Activated CD4-positive, alpha-beta T cell treated with anti-CD3 and anti-CD28 coated beads, Interleukin-2, amount 50 U/mL, for 24 hours (primary cell): ENCODE measurements around the gene ZRANB1.
"Not testable (repeated sequence)": the region's sequence is repeated elsewhere in the genome, so short reads cannot be mapped to it uniquely, and the experiment has no call there.

Experiments used
- DNase-seq, 2 donors: peaks; one replicate each; pipeline ENCODE4 v3.0.0-alpha.2; 2020; ENCODE audit warnings: low read depth in 1 of 2, low spot score in 1 of 2

The ZRANB1 gene

DNA sequence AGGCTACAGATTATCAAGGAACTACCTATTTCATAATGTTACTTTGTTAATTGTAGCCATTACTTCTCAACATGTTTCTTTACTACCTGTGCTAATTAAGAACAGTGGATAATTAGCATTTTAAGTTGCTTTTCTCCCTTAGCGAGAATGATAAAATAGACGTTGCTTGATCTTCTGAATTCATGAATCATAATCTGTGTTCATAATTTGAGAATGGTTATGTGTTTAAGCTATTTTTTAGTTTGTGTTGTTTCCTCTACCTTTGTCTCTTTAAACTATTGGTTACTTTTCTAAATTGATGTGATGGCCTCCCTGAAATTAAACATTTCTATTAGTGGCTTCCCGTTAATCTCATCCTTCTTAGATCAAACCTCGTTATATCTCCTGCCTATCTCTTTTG is at the start of gene ZRANB1:
Gene ZRANB1 (plus strand): TSS at position 301 of the 400 bp plus-strand sequence. CDS start 371 bp downstream, outside the sequence.
- DNase-seq: no peak

DNA sequence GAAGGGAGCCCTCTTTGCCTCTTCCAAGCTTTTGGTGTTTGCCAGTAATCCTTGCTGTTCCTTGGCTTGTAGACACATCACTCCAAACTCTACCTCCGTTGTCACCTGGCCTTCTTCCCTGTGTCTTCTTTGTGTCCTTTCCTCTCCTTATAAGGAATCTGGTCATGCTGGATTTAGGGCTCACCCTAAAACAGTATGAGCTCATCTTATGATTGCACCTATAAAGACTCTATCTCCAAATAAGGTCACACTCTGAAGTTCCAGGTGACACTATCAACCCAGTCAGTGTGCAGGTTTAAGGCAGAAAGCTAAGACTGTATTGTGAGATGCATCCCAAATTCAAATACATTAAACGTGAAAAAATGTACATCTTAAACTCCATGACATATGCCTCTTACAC is 49.0 kb upstream of the ZRANB1 start:
- no peak for DNase-seq

DNA sequence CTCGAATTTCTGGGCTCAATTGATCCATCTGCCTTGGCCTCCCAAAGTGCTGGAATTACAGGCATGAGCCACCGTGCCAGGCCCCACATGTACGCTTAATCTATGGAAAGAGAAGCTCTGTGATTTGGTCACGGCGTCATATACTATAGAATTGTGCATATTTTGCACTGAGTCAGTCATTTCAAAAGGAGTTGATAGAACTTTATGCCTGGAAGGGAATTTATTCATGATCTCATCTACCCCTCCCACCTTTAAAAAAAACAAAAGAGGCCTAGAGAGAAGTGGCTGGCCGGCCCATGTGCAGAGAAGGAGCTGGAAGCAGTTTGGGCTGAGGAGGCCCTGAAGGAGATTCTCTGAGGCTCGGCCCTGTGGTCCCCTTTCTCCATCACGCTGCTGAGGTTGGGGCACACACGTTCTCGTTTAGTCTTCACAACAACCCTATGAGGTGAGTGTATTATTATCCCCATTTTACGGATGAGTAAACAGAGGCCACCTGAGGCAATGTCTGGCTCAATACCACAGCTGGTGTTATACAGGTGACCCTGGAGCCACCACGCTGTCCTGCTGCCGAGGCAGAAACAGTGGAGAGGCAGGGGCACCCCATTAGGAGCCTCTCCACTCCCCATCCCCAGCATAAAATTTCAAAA is 47.2 kb upstream of the ZRANB1 start:
- no peak for DNase-seq

DNA sequence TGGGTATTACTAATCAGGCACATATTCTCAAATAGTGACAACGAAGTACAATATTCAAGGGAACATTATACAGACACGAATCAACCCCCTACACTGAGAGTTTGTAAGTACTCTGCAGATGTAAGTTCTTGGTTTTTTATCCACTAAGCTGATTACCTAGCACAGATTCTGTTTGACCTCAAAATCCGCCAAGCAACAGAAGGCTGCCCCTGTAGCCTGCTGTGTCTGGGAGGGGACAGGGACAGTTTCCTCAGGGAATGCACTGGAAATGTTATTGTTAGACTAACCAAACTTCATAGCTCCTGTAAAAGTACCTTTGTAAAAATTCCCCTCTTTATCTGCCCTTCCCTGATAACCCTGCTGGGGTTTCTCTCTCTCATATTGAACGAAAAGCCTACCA is 45.2 kb upstream of the ZRANB1 start:
- no peak for DNase-seq

DNA sequence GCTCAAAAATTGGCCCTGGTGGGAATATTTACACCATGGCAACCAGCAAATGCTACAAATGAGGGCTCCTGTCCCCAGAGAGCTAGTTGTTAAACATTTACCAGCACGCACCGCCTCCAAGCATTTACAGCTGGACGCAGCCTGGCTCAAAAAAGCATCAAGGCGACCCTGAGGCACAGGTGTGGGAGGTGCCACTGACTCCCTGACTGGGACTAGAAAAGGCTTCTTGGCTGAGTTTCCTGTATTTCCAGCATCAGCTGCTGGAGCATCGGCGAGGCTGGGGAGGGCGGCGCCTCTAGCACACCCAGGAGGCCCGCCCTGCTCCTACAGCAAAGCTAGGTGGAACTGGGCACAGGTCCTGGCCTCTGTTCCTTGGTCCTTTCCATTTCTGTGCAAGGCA is 43.5 kb upstream of the ZRANB1 start:
- DNase-seq: no peak

DNA sequence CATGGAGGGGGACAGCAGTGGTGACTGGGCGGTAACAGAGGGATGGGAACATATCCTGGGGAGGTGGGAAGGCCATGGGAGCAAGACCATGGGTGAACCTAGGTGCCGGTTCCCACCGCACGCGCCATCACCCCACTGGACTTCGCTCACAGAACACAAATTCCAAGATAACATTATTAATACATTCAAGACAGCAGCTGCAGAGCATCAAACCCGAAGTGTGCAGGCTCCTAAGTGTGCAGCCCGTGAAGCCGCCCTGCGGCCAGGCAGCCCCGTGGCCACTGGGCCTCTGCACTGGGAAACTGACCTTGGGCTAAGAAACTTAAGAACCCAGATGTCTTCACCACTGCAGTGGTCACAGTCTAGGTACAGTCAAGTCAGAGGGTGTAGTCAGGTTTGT is 42.8 kb upstream of the ZRANB1 start:
- no peak for DNase-seq

DNA sequence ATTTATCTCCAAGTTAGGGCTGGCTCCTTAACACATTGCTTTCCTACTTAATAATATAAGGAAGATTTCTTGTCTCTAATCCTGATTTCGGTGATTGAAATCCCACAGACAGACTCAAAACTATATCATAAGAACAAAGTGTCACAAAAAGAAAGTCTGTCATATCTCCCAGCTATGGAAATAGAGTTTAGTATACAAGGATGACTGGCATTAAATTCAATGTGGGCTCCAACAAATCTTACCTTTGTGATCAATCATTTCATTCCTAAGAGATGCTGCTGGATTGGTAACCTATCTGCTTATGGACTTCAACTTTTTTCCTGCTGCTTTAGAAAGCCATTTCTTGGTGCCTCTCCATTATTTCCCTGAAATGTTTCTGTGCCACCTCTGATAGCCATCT is 39.5 kb upstream of the ZRANB1 start:
- no peak for DNase-seq

DNA sequence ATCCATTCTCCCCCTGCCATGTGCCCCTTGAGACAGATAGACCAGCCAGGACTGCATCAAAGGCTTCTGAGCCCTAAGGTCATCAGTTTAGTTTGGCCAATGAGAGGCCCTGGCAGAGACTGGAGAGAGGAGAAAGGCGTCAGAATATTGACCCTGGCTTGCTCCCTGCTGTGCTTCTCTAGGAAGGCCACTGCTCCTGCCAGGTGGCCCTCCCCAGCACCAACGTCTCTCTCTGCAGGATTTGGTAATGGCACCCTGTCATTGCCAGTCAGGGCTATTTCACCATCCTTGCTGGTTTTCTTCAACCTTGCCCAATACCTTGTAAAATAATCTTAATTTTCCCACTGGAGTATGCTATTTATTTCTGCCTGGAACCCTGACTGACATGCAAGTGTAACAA is 38.8 kb upstream of the ZRANB1 start:
- no peak for DNase-seq

DNA sequence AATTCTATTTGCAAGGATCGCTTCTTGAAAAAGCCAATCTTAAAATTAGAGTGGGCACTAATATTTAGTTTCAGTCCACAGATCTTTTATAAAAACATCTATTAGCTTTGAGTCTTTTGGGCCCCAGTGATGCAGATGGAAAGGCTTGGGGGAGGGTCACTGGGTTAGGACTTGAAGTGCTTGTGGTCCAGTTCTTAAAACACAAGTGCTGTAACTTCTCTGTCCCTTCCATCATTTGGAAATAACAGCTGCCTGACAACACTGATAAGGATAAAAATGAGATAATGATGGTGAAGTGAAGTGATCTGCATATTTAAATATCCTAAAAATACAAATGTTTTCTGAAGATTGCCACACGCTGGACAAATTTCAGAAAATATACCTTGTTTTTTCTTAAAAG is 37.1 kb upstream of the ZRANB1 start:
- DNase-seq: no peak

DNA sequence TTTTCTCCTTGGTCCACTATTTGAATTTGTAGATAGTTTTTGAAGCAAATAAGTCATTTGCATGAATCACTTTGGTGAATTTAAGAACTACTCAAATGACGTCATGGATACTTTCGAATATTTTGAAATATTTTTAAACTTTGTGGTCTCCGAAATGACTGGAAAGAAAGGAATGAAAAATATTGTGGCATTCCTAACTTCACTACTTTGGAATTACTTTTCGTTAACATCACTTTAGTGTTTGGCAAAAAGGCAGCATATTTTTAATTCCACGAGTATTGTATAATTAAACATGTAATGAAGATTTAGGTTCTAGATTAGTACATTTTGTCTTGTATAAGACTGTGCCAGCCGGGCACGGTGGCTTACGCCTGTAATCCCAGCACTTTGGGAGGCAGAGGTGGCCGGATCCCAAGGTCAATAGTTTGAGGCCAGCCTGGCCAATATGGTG is 35.3 kb upstream of the ZRANB1 start:
- no peak for DNase-seq

DNA sequence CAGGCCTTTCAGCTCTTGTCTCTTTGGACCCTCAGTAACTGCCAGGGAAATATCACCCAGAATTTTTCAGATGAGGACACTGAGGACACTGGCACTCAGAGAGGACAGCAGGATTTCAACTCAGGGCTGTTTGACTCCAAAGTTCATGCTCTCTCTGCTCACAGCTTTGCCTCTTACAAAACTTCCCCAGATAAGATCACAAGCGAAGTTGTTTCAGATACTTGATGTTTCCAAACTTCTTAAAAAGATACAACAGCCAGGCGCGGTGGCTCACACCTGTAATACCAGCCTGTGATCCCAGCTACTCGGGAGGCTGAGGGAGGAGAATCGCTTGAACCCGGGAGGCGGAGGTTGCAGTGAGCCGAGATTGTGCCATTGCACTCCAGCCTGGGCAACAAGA is 32.4 kb upstream of the ZRANB1 start:
- no peak for DNase-seq

DNA sequence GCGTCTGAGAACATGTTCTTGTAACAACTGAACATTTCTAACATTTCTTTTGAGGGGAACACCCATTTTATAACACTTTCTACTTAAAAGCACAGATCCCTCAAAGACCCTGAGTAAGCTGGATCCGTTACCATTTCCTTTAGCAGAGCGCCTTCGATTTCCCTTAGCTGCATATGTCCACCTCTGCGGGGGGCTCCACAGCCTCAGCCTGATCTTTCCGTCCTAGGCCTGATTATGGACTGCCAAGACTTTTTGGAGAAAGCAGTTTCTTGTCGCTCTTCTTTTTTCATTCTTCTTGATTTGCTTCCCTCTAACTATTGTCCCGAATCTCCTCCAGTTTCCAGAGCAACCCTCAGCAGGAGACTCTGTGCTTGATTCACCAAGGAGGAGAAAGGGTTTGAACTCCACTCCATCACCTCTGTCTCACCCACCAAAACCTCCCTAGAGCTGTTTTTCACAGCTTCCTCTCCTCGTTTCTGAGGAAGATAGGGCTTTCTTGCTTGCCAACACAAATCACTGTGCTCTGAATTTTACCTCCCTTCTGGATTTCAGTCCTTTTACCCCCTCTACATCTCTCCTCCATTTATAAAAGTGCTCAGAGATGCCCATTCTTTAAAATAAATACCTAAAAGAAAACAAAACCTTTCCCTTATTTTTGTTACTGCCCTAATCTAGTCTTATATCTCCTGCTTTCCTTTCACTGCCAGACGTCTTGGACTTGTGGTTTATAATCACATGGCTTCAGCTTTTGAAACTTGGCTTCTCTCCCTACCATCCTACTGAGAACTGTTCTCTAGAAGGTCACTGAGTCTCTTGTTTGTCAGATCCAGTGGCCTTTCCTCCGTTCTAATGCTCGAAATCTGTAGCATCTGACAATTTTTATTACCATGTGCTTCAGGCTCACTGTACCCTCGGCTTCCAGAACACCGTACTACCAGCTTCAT is 30.5 kb upstream of the ZRANB1 start:
- no peak for DNase-seq

DNA sequence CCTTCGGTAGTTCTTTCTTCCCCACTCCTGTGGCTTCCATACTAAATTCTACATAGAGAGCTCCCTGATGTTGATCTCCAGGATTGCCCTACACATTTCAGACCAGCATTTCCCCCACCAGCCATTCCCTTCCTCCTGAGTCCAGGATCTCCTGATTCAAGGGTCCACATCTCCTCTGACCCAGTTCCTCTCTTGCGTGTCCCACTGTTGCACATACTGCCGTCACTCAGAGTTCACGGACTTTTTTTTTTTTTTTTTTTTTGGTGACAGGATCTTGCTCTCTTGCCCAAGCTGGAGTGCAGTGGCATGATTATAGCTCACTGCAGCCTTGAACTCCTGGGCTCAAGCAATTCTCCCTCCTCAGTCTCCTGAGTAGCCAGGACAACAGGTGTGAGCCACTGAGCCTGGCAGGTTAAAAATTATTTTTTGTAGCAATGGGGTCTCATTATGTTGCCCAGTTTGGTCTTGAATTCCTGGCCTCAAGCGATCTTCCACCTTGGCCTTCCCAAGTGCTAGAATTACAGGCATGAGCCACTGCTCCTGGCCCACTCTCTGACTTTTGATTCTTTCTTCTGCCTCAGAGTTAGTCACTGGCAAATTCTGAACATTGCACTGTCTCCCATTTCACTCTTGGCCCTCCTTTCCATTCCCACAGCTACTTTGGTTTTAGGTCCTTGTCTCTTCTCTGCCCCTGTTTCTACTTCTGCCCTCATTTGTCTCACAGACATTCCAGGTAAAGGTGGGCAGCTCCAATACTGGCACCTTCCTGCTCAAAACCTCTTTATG is 29.6 kb upstream of the ZRANB1 start:
- DNase-seq: no peak

DNA sequence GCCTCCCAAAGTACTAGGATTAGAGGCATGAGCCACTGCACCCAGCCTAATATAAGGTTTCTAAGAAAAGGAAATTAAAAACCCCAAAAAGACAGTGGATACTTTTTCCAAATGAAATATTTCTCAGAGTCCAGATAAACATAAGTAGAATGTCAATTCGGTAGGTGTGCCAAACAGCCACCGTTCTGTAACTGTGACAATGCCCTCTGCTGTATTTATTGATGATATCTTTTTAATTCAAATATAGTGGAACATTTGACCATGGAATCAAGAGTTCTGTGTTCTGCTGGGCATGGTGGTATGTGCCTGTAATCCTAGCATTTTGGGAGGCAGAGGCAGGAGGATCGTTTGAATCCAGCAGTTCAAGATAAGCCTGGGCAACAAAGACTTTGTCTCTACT is 28.8 kb upstream of the ZRANB1 start:
- DNase-seq: no peak

DNA sequence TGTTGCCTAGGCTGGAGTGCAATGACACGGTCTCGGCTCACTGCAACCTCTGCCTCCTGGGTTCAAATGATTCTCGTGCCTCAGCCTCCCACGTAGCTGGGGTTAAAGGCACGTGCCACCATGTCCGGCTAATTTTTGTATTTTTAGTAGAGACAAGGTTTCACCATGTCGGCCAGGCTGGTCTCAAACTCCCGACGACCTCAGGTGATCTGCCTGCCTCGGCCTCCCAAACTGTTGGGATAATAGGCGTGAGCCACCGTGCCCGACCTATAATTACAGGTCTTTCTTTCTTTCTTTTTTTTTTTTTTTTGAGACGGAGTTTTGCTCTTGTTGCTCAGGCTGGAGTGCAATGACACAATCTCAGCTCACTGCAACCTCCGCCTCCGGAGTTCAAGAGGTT is 27.5 kb upstream of the ZRANB1 start:
- not testable (repeated sequence) for DNase-seq

DNA sequence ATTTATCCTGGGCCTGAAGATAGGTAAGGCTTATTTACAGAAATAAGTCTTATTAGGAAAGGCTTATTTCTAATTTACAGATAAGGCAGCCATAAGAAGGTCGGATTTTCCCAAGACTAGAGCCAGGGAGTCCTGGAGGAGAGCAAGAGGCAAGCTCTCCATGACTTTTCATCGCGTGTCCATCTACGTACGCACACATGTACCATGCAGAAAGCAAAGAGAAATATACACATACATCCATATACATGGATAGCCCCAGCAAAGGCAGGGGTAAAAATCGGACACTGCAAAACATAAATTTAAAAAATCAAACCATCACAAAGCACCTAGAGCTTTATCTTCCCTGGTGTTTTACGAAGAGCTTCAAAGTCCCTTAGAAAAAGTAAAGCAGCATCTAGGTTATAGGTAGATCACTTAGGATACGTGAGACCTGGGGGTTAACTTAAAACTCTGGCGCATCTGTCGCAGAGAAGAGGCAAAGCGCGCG is 25.8 kb upstream of the ZRANB1 start:
- DNase-seq: no peak

DNA sequence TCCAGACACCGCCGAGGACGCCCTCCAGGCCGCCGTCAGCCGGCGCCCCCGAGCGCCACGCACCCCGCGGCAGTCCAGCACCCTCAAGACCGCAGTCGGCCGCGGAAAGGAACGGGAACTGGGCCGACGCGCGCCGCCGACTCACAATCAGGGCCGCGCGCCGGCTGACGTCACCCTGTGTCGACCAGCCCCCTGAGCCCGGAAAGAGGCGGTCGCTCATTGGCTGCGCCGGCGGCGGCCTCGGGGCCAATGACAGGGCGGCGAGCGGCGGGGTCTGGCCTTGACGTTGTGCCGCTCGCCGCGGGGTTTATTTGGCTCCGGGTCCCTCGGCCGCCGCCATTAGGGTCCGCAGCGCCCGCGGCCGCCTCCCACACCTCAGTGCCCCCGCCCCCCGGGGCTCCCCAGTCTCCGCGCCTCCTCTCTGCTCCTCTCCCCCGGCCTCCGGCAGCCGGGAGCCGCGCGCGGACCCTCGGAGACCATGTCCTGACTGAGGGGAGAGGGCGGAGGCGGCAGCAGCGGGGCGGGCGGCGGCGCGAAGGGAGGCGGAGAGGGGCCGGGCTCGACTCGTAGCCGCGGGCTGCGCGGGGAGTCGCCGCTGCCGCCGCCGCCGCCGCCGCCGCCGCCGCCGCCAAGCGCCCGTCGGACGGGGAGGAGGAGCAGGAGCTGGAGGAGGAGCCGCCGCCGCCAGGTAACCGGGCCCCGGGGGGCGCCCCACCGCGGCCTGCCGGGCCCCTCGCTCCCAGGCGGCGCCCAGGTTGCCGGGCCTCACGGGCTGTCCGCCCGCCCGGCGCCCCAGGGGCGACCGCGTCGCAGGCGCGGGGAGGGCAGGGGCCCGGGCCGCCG is 25.1 kb upstream of the ZRANB1 start:
- peak; percentile 93 for DNase-seq

DNA sequence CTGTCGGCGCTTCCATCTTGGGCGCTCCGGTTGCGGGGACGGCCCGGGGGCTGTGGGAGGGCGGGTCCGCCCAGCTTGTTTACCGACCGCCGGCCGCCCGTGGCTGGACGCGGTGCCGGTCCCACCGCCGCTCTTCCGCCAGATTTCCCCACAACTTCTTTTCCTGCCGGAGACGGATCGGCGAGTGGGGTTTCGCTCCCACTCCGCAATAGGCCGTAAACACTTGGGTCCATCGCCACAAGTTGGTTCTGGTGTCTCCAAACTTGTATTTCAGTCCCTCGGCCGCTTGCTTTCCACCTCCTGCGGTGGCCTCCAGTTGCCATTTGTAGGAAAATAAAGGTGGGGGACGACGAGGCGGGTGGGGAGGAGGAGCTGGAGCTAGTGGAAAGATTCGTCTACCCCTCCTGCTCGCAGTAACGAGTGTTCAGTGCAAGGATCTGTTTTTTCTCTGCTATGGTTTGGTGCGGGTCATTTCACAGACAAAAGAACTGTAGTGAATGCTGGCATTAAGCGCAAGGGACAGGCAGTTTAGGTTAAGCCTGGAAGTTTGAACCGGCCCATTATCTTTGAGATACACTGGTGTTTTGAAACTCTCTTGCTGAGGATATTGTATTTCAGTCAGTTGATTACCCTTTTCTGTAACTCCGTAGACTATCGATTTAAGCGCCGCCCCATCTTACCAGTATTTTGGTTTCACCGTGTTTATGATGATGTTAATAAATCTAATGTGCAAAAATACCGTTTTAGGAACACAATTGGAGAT is 24.3 kb upstream of the ZRANB1 start:
- peak; percentile 3 to 7 for DNase-seq

DNA sequence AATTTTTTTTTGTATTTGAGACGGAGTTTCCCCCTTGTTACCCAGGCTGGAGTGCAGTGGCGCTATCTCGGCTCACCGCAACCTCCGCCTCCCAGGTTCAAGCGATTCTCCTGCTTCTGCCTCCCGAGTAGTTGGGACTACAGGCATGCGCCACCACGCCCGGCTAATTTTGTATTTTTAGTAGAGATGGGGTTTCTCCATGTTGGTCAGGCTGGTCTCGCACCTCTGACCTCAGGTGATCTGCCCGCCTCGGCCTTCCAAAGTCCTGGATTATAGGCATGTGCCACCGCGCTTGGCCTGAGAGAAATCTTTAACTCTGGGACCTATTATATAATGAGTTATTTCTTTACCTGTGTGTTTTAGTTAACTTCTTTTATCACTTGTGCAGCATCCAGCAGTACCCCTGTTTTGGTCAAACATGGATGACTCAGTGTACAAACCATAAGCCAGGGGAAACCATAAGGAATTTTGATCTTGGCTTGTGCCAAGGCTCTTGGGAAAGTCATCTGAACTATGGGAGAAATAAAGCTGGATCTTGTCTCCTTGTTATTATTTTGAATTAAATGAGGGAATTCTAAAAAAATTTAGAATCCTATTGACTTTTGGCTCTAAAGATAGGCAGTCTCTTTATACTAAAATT is 23.6 kb upstream of the ZRANB1 start:
- DNase-seq: no peak
